ENCODE data around the gene ZNF892.
"Not testable (repeated sequence)": the region's sequence is repeated elsewhere in the genome, so short reads cannot be mapped to it uniquely, and the experiment has no call there.

Gene ZNF892

DNA sequence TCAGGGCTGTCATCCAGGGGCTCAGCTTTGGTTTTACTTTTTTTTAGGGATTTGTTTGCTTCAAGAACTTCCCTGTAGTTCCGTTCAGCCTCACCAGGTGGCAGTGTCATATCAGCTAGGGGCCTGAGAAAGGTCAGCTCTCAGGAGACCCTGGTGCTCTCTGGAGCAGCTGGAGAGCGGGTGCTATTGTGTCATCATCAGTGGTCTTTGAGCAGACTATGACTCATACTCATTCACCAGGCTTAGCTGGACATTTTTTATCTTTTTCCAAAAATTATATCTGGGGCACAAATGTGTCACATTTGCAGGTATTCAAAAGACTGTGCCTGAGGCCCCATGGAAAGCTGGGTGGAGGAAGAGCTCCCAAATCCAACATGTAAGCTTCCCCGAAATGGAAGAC is 24.4 kb downstream of the ZNF892 start:
- DNase-seq (ENCODE audit: low spot score) = no peak

- DNase-seq (ENCODE audit: low spot score) = no peak
Measured at GRCh38 chr2:95232232-95232631, 24.9 kb downstream of the ZNF892 start.

GRCh38 chr2:95234286-95234785 is 27.0 kb downstream of the ZNF892 start:
- no peak for DNase-seq (ENCODE audit: low spot score)

GRCh38 chr2:95234816-95235215 is 27.5 kb downstream of the ZNF892 start:
- no peak for DNase-seq (ENCODE audit: low spot score)

- DNase-seq (ENCODE audit: low spot score) = no peak
Measured at GRCh38 chr2:95238131-95238530, 30.8 kb downstream of the ZNF892 start.

DNA sequence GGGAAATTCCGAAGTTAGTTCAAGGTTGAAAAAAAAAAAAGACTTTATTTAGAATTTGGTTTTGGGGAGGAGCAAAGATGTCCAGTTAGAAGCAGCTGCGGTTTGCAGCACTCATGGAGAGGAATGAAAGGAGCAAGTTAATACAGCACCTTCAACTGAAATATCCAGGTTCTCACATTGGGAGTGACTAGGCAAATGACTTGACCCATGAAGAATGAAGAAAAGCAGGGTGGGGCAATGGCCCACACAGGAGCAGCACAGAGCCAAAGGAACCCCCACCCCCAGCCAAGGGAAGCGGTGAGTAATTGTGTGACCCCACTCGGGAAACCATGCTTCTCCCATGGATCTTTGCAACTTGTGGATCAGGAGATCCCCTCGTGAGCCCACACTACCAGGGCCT is 32.8 kb downstream of the ZNF892 start:
- DNase-seq (ENCODE audit: low spot score) = no peak

DNA sequence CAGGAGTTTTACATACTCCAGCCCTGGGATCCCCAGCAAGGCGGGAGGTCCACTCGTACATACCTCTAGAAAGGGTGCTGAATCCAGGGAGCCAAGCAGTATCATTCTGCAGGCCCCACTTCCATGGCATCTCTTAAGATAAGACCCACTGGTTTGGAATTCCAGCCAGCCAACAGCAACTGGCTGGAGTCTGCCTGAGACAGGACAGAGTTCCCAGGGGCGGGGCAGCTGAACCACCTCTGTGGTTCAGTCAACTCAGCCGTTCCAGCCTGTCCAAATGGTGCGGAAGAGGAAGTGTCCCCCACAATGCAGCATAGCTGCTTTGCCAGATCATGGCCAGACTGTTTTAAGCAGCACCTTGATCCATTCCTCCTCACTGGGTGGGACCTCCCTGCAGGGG is 33.2 kb downstream of the ZNF892 start:
- DNase-seq (ENCODE audit: low spot score) = no peak

DNA sequence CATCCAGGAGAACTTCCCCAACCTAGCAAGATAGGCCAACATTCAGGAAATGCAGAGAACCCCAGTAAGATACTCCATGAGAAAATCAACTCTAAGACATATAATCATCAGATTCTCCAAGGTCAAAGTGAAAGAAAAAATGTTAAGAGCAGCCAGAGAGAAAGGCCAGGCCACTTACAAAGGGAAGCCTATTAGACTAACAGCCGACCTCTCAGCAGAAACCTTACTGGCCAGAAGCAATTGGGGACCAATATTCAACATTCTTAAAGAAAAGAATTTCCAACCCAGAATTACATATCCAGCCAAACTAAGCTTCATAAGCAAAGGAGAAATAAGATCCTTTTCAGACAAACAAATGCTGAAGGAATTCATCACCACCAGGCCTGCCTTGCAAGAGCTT is 34.8 kb downstream of the ZNF892 start:
- not testable (repeated sequence) for DNase-seq (ENCODE audit: low spot score)
